Measurements from ENCODE around the gene SUSD4. TPM values are rescaled to one million over a fixed set of nuclear protein-coding genes. Genes with fewer than 3 reads are reported as not detected.

Gene SUSD4
- total RNA-seq, 1 donor from 2014 or later: not detected

DNA sequence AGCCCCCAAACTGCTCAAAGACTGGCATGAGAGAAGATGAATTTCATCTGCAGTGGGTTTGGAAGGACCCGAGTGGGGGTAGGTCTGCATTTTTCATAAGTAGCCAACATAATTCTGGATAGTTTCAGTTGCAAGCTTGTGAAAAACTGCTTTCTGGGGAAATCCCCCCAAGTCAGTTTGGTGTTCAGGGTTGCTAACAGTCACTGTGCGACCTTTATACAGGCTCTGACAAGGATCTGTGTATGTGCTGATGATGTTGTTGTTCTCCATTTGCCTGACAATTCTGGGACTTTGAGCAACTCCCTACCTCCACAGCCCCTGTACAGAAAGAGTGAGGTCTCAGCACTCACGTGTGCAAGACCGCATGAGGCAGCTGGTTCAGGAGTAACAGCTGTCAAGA is 87.9 kb downstream of the SUSD4 start:
- H3K27ac Mint-ChIP-seq (ENCODE audit: unreplicated experiment): no peak overlapping the region
- H3K36me3 Mint-ChIP-seq (ENCODE audit: unreplicated experiment): no peaks in the 10 kb centered on the region
- H3K4me1 Mint-ChIP-seq (ENCODE audit: unreplicated experiment): no peaks in the 10 kb centered on the region
- no peaks in the 10 kb centered on the region for H3K27me3 Mint-ChIP-seq (ENCODE audit: unreplicated experiment)
- DNase-seq (ENCODE audit: extremely low spot score, unreplicated experiment): no peak
- H3K9me3 Mint-ChIP-seq (ENCODE audit: unreplicated experiment): peaks cover 3% of the 10 kb centered on the region
- H3K4me3 Mint-ChIP-seq (ENCODE audit: unreplicated experiment): no peak overlapping the region
- TF ChIP-seq CTCF (IDR thresholded peaks at IDR 0.05): no peak

DNA sequence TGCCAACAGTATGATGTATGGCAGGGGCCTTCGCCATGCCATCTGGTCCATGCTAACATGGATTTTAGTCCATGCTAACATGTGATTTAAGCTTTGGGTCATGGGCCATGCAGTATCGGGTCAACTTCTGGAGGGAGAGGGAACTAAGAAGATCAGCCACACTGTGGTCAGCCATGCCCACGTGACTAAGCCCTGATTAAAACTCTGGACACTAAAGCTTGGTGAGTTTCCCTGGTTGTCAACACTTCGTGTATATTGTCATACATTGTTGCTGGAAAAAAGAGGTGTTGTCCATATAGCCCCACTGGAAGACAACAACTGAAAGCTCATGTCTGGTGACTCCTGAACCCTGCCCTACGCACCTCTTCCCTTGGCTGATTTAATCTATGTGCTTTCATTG is 90.5 kb downstream of the SUSD4 start:
- H3K4me3 Mint-ChIP-seq (ENCODE audit: unreplicated experiment): no peak overlapping the region
- no peak for DNase-seq (ENCODE audit: extremely low spot score, unreplicated experiment)
- H3K27ac Mint-ChIP-seq (ENCODE audit: unreplicated experiment): no peak overlapping the region
- H3K36me3 Mint-ChIP-seq (ENCODE audit: unreplicated experiment): no peaks in the 10 kb centered on the region
- H3K4me1 Mint-ChIP-seq (ENCODE audit: unreplicated experiment): no peaks in the 10 kb centered on the region
- no peak for TF ChIP-seq CTCF (IDR thresholded peaks at IDR 0.05)
- no peaks in the 10 kb centered on the region for H3K9me3 Mint-ChIP-seq (ENCODE audit: unreplicated experiment)
- H3K27me3 Mint-ChIP-seq (ENCODE audit: unreplicated experiment): peaks cover under 1% of the 10 kb centered on the region

DNA sequence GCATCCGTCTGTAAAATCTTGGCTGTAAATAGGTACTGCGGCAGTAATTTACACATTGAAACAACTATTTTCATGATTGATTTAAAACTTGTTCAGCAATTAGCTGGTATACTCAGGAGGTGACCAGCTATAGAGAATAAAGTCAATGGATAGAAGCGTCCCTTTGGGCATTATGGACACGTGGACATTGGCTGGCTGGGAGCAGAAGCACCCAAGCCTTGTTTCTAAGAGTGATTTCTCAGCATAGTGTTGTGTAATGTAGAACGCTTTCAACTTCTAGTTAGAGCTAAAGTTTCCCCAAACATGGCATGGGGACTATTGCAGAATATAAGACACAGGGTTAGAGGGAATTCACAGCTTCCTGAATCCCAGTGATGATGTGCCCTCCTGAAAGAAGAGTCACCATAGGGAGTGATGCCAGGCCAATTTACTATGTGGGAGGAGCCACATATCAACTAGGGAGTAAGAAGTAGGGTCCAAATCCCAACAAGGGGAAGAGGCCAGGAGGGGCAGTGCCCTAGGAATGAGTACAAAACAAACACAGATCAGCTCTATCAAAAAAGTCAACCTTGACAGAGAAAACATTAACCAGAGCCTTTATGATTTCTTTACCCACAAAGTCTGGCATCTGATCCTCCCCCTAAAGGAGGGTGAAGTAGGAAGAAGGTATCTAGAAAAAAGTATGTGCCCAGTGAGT is 92.7 kb downstream of the SUSD4 start:
- H3K36me3 Mint-ChIP-seq (ENCODE audit: unreplicated experiment): no peaks in the 10 kb centered on the region
- TF ChIP-seq CTCF (IDR thresholded peaks at IDR 0.05): no peak
- H3K9me3 Mint-ChIP-seq (ENCODE audit: unreplicated experiment): no peaks in the 10 kb centered on the region
- no peaks in the 10 kb centered on the region for H3K4me1 Mint-ChIP-seq (ENCODE audit: unreplicated experiment)
- H3K4me3 Mint-ChIP-seq (ENCODE audit: unreplicated experiment): no peak overlapping the region
- no peak overlapping the region for H3K27ac Mint-ChIP-seq (ENCODE audit: unreplicated experiment)
- DNase-seq (ENCODE audit: extremely low spot score, unreplicated experiment): no peak
- H3K27me3 Mint-ChIP-seq (ENCODE audit: unreplicated experiment): peaks cover 2% of the 10 kb centered on the region

DNA sequence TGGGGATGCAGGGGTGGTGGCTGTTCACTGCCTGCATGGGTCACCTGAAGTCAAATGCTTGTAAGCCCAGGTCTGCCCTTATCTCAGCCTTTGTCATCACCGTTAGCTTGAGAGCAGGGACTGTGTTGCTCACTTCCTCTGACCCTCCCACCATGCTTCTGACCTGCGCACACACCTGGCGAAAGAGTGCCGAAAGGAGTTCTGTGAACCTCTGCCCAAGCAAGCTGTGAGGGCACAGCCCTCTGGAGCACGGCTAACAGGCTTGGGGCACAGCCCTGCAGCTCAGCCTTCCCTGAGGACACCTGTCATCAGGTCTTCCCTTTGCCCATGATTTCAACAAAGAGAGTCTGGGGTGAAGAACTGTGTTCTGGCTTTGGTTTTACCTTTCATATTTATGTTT is 93.8 kb downstream of the SUSD4 start:
- Mint-ChIP-seq H3K27me3 (ENCODE audit: unreplicated experiment) (peaks cover 2% of the 10 kb centered on the region), H3K9me3 (ENCODE audit: unreplicated experiment) (no peaks in the 10 kb centered on the region), H3K27ac (ENCODE audit: unreplicated experiment) (no peak overlapping the region), H3K4me3 (ENCODE audit: unreplicated experiment) (no peak overlapping the region), H3K36me3 (ENCODE audit: unreplicated experiment) (no peaks in the 10 kb centered on the region), H3K4me1 (ENCODE audit: unreplicated experiment) (no peaks in the 10 kb centered on the region)
- DNase-seq (ENCODE audit: extremely low spot score, unreplicated experiment): no peak
- no peak for TF ChIP-seq CTCF (IDR thresholded peaks at IDR 0.05)

DNA sequence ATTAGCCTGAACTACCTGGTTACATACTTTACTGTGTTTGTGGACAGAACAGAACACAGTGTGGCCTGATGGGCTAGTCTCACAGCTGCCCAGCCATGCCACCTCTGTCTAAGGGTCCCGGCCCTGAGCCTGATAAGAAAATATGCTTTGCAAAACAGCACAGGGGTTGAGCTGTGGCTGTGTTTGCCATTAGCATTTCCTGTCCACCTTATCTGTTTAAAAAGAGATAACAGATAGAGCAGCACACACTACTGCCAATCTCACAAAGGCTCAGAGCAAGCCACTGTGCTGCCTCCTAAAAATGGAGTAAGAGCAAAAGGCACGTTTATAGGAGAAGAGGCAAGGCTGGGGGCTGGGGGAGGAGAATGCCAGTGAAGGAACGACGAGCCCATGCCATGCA is 95.0 kb downstream of the SUSD4 start:
- H3K27me3 Mint-ChIP-seq (ENCODE audit: unreplicated experiment): peaks cover 2% of the 10 kb centered on the region

More for the DNA sequence above, 95.0 kb downstream of the SUSD4 start:
- TF ChIP-seq CTCF (IDR thresholded peaks at IDR 0.05): no peak
- no peaks in the 10 kb centered on the region for H3K36me3 Mint-ChIP-seq (ENCODE audit: unreplicated experiment)
- DNase-seq (ENCODE audit: extremely low spot score, unreplicated experiment): no peak
- no peak overlapping the region for H3K4me3 Mint-ChIP-seq (ENCODE audit: unreplicated experiment)
- H3K4me1 Mint-ChIP-seq (ENCODE audit: unreplicated experiment): no peaks in the 10 kb centered on the region
- no peaks in the 10 kb centered on the region for H3K9me3 Mint-ChIP-seq (ENCODE audit: unreplicated experiment)
- H3K27ac Mint-ChIP-seq (ENCODE audit: unreplicated experiment): no peak overlapping the region

Data from osteocyte (in vitro differentiated cells).